CD8-positive, alpha-beta memory T cell (primary cell): ENCODE measurements around the gene ITPKA. TPM values are rescaled to one million over a fixed set of nuclear protein-coding genes. Genes with fewer than 3 reads are reported as not detected.

ENCODE experiments used
- CTCF ChIA-PET: fragments of 350-600 bp; sonication (Branson Sonifier 250); formaldehyde crosslinking; loops from one replicate; lab custom pipeline; 2021; ENCODE audit warnings: antibody characterized with exemption; lab: Charles Lee
- POLR2A ChIA-PET: fragments of 350-600 bp; sonication (Branson Sonifier 250); formaldehyde crosslinking; loops from one replicate; lab custom pipeline; 2021; ENCODE audit warnings: antibody characterized with exemption; lab: Charles Lee
- DNase-seq, 5 donors: peaks; one replicate each; pipeline versions ENCODE4 v3.0.0 to v3.0.0-alpha.2; 2020 to 2022; ENCODE audit warnings: mixed read lengths in 1 of 5
- H3K27ac ChIP-seq: one replicate; pipeline ENCODE4 v1.7.0; 2013; ENCODE audit warnings: low read depth, mild to moderate bottlenecking, low read length, moderate library complexity
- H3K27me3 ChIP-seq: 2 replicates; pipeline ENCODE4 v1.7.0; 2013; ENCODE audit warnings: low read length, mild to moderate bottlenecking; ENCODE audit not compliant: insufficient read depth, poor library complexity, severe bottlenecking
- H3K36me3 ChIP-seq: 2 replicates; pipeline ENCODE4 v1.7.0; 2013; ENCODE audit warnings: mild to moderate bottlenecking, low read length, moderate library complexity; ENCODE audit not compliant: insufficient read depth
- H3K4me1 ChIP-seq: 2 replicates; pipeline ENCODE4 v1.7.0; 2013; ENCODE audit warnings: mild to moderate bottlenecking, low read length, moderate library complexity; ENCODE audit not compliant: insufficient read depth
- H3K4me3 ChIP-seq: 2 replicates; pipeline ENCODE4 v1.7.0; 2013; ENCODE audit warnings: mild to moderate bottlenecking, low read length
- H3K9me3 ChIP-seq: 2 replicates; pipeline ENCODE4 v1.7.0; 2013; ENCODE audit warnings: mild to moderate bottlenecking, low read length
- H3K27ac Mint-ChIP-seq, 8 donors: one replicate each; pipeline ENCODE4 v1.8.0; 2020 to 2021; ENCODE audit warnings: mixed read lengths in 8 of 8, mild to moderate bottlenecking in 6 of 8, inconsistent platforms in 3 of 8, moderate library complexity in 3 of 8
- H3K27me3 Mint-ChIP-seq, 2 donors: one replicate each; pipeline ENCODE4 v1.8.0; 2020 to 2021; ENCODE audit warnings: mixed read lengths in 2 of 2, mild to moderate bottlenecking in 1 of 2, moderate library complexity in 1 of 2
- H3K36me3 Mint-ChIP-seq, 3 donors: one replicate each; pipeline ENCODE4 v1.8.0; 2020 to 2021; ENCODE audit warnings: mixed read lengths in 3 of 3, inconsistent platforms in 1 of 3, mild to moderate bottlenecking in 1 of 3
- H3K4me1 Mint-ChIP-seq, 3 donors: one replicate each; pipeline ENCODE4 v1.8.0; 2020 to 2021; ENCODE audit warnings: mixed read lengths in 3 of 3, inconsistent platforms in 1 of 3, mild to moderate bottlenecking in 1 of 3
- H3K4me3 Mint-ChIP-seq, 7 donors: one replicate each; pipeline ENCODE4 v1.8.0; 2020 to 2021; ENCODE audit warnings: mixed read lengths in 7 of 7, mild to moderate bottlenecking in 6 of 7, moderate library complexity in 4 of 7, inconsistent platforms in 2 of 7
- H3K9me3 Mint-ChIP-seq, 5 donors: one replicate each; pipeline ENCODE4 v1.8.0; 2020 to 2022; ENCODE audit warnings: mixed read lengths in 5 of 5, mild to moderate bottlenecking in 3 of 5, moderate library complexity in 2 of 5, inconsistent platforms in 1 of 5
- polyA plus RNA-seq: library from polyadenylated mRNA; unstranded; fragments of 300-500 nt; fragmentation: Illumina TruSeq; gene quantifications from one replicate; pipeline ENCODE4 v1.2.3, GENCODE V29; 2021
- total RNA-seq, 2 experiments: library from RNA; stranded (reverse); gene quantifications; one replicate each; pipeline ENCODE4 v1.2.3, GENCODE V29; 2021

The ITPKA gene
- total and polyA plus RNA-seq, 3 experiments from 2014 or later: 0.44 to 0.53 TPM; not detected in 1

- Histone ChIP-seq H3K27me3 (peaks cover 17% of the 10 kb centered on the region), H3K4me3 (peak overlapping the region; percentile 58), H3K4me1 (peaks cover 26% of the 10 kb centered on the region), H3K27ac (peak overlapping the region; percentile 47), H3K36me3 (no peaks in the 10 kb centered on the region), H3K9me3 (no peaks in the 10 kb centered on the region)
- POLR2A ChIA-PET: interaction anchor here (0.6 kb wide), 1 partner anchor 37 kb away, joined by 8 read pairs; no protein-coding TSS in a partner anchor
- no peaks in the 10 kb centered on the region for H3K9me3 Mint-ChIP-seq
- H3K4me1 Mint-ChIP-seq: peaks cover 26 to 32% (median 29%) of the 10 kb centered on the region in 3 donors
- peaks cover 21 to 23% of the 10 kb centered on the region in 2 donors for H3K27me3 Mint-ChIP-seq
- peaks cover 0 to 8% (median 3%) of the 10 kb centered on the region in 3 donors for H3K36me3 Mint-ChIP-seq
- peak overlapping the region; percentile 80 to 96 (median 89) for H3K4me3 Mint-ChIP-seq
- peak overlapping the region; percentile 56 to 97 (median 90) for H3K27ac Mint-ChIP-seq
- CTCF ChIA-PET: interaction anchor here (1.9 kb wide), 1 partner anchor 47 kb away, joined by 4 read pairs; no protein-coding TSS in a partner anchor
- peak in 3 of 5 donors; percentile 31 to 39 (median 39) for DNase-seq
These were observed 19.3 kb downstream of the ITPKA start for GRCh38 chr15:41512940-41513505.

GRCh38 chr15:41513506-41514227 lies 20.0 kb downstream of the ITPKA start, which contains the start of gene LTK:
LTK (minus strand) TSS chr15:41513827; CDS start chr15:41513709, 118 bp downstream.
- Mint-ChIP-seq H3K27me3 (peaks cover 21 to 23% of the 10 kb centered on the region in 2 donors), H3K27ac (peak within 1 kb of the TSS; percentile 56 to 97 (median 90)), H3K9me3 (no peaks in the 10 kb centered on the region), H3K4me1 (peaks cover 26 to 32% (median 29%) of the 10 kb centered on the region in 3 donors), H3K36me3 (peaks cover 0 to 9% (median 3%) of the 10 kb centered on the region in 3 donors), H3K4me3 (peak within 1 kb of the TSS; percentile 80 to 96 (median 89))
- DNase-seq: peak in 2 of 5 donors; percentile 24 to 49
- H3K9me3 ChIP-seq: no peaks in the 10 kb centered on the region
- no peaks in the 10 kb centered on the region for H3K36me3 ChIP-seq
- peaks cover 26% of the 10 kb centered on the region for H3K4me1 ChIP-seq
- CTCF ChIA-PET: interaction anchor here (1.9 kb wide), 1 partner anchor 48 kb away, joined by 4 read pairs; no protein-coding TSS in a partner anchor
- POLR2A ChIA-PET: no interaction called here
- H3K27ac ChIP-seq: peak within 1 kb of the TSS; percentile 47
- peak within 1 kb of the TSS; percentile 58 for H3K4me3 ChIP-seq
- H3K27me3 ChIP-seq: peaks cover 17% of the 10 kb centered on the region

- Mint-ChIP-seq H3K9me3 (no peaks in the 10 kb centered on the region), H3K27ac (peak overlapping the region in 5 of 8 donors; percentile 59 to 85 (median 79)), H3K4me3 (peak overlapping the region in 2 of 7 donors; percentile 12 to 21), H3K36me3 (peaks cover 0 to 29% (median 5%) of the 10 kb centered on the region in 3 donors), H3K4me1 (peaks cover 14 to 19% (median 17%) of the 10 kb centered on the region in 3 donors), H3K27me3 (peaks cover 3 to 6% of the 10 kb centered on the region in 2 donors)
- DNase-seq: no peak
- Histone ChIP-seq H3K27ac (no peak overlapping the region), H3K9me3 (no peaks in the 10 kb centered on the region), H3K4me3 (no peak overlapping the region), H3K36me3 (no peaks in the 10 kb centered on the region), H3K27me3 (peaks cover 6% of the 10 kb centered on the region), H3K4me1 (peaks cover 14% of the 10 kb centered on the region)
- ChIA-PET POLR2A (no interaction called here), CTCF (no interaction called here)
These were observed 24.3 kb downstream of the ITPKA start for GRCh38 chr15:41517895-41518449.

GRCh38 chr15:41520636-41521035 lies 27.0 kb downstream of the ITPKA start:
- POLR2A ChIA-PET: no interaction called here
- DNase-seq: no peak
- CTCF ChIA-PET: no interaction called here
- Mint-ChIP-seq H3K4me1 (peaks cover 0 to 4% (median 4%) of the 10 kb centered on the region in 3 donors), H3K27me3 (no peaks in the 10 kb centered on the region), H3K9me3 (no peaks in the 10 kb centered on the region), H3K4me3 (no peak overlapping the region), H3K36me3 (peaks cover 0 to 41% (median 5%) of the 10 kb centered on the region in 3 donors), H3K27ac (no peak overlapping the region)
- Histone ChIP-seq H3K4me1 (no peaks in the 10 kb centered on the region), H3K27ac (no peak overlapping the region), H3K27me3 (no peaks in the 10 kb centered on the region), H3K9me3 (no peaks in the 10 kb centered on the region), H3K36me3 (no peaks in the 10 kb centered on the region), H3K4me3 (no peak overlapping the region)

GRCh38 chr15:41521614-41522013 lies 27.9 kb downstream of the ITPKA start:
- no peaks in the 10 kb centered on the region for H3K27me3 ChIP-seq
- H3K27ac Mint-ChIP-seq: peak overlapping the region in 2 of 8 donors; percentile 1 to 37
- DNase-seq: no peak
- no peak overlapping the region for H3K27ac ChIP-seq
- H3K4me1 ChIP-seq: no peaks in the 10 kb centered on the region
- no peak overlapping the region for H3K4me3 ChIP-seq
- no peaks in the 10 kb centered on the region for H3K9me3 Mint-ChIP-seq
- peaks cover 5% of the 10 kb centered on the region for H3K36me3 ChIP-seq
- ChIA-PET CTCF (no interaction called here), POLR2A (no interaction called here)
- peaks cover 0 to 4% (median 2%) of the 10 kb centered on the region in 3 donors for H3K4me1 Mint-ChIP-seq
- H3K9me3 ChIP-seq: no peaks in the 10 kb centered on the region
- peaks cover 3 to 50% (median 8%) of the 10 kb centered on the region in 3 donors for H3K36me3 Mint-ChIP-seq
- no peak overlapping the region for H3K4me3 Mint-ChIP-seq
- H3K27me3 Mint-ChIP-seq: no peaks in the 10 kb centered on the region

- H3K36me3 ChIP-seq: peaks cover 20% of the 10 kb centered on the region
- no peak for DNase-seq
- H3K4me1 ChIP-seq: no peaks in the 10 kb centered on the region
- Mint-ChIP-seq H3K27ac (peak overlapping the region in 1 of 8 donors; percentile 26), H3K4me1 (no peaks in the 10 kb centered on the region), H3K4me3 (no peak overlapping the region), H3K9me3 (no peaks in the 10 kb centered on the region), H3K27me3 (no peaks in the 10 kb centered on the region), H3K36me3 (peaks cover 4 to 56% (median 6%) of the 10 kb centered on the region in 3 donors)
- H3K27ac ChIP-seq: no peak overlapping the region
- ChIA-PET CTCF (no interaction called here), POLR2A (no interaction called here)
- H3K4me3 ChIP-seq: no peak overlapping the region
- no peaks in the 10 kb centered on the region for H3K9me3 ChIP-seq
- H3K27me3 ChIP-seq: no peaks in the 10 kb centered on the region
These were observed 29.4 kb downstream of the ITPKA start for GRCh38 chr15:41523097-41523496.

GRCh38 chr15:41530363-41530956 lies 36.8 kb downstream of the ITPKA start:
- Histone ChIP-seq H3K27me3 (no peaks in the 10 kb centered on the region), H3K4me1 (no peaks in the 10 kb centered on the region), H3K36me3 (peaks cover 61% of the 10 kb centered on the region), H3K27ac (no peak overlapping the region), H3K9me3 (no peaks in the 10 kb centered on the region), H3K4me3 (no peak overlapping the region)
- peak overlapping the region in 3 of 8 donors; percentile 19 to 88 (median 43) for H3K27ac Mint-ChIP-seq
- H3K4me3 Mint-ChIP-seq: no peak overlapping the region
- peaks cover 15 to 81% (median 16%) of the 10 kb centered on the region in 3 donors for H3K36me3 Mint-ChIP-seq
- CTCF ChIA-PET: no interaction called here
- DNase-seq: no peak
- H3K27me3 Mint-ChIP-seq: no peaks in the 10 kb centered on the region
- no peaks in the 10 kb centered on the region for H3K9me3 Mint-ChIP-seq
- POLR2A ChIA-PET: no interaction called here
- H3K4me1 Mint-ChIP-seq: no peaks in the 10 kb centered on the region
